D341Med (cell line): ENCODE data around the gene LRBA.
A peak's percentile ranks its signal among the peaks of the same experiment; 100 is the strongest.
"Not testable (repeated sequence)": the region's sequence is repeated elsewhere in the genome, so short reads cannot be mapped to it uniquely, and the experiment has no call there.

Experiments
- DNase-seq: peaks from one replicate; pipeline ENCODE4 v3.0.0; 2012; ENCODE audit warnings: low spot score

Gene LRBA

GRCh38 chr4:151015459-151016347 lies 619 bp upstream of the LRBA start:
- peak; percentile 97 for DNase-seq

GRCh38 chr4:151013944-151014343 lies 1.1 kb downstream of the LRBA start:
- DNase-seq = no peak

- no peak for DNase-seq
Measured at GRCh38 chr4:151013491-151013890, 1.6 kb downstream of the LRBA start.

- DNase-seq = no peak
Measured at GRCh38 chr4:151012820-151013219, 2.3 kb downstream of the LRBA start.

GRCh38 chr4:151012376-151012775 lies 2.7 kb downstream of the LRBA start:
- DNase-seq = no peak

- DNase-seq = no peak
Measured at GRCh38 chr4:151004222-151004621, 10.9 kb downstream of the LRBA start.

GRCh38 chr4:151000747-151001429 lies 14.2 kb downstream of the LRBA start:
- DNase-seq = peak; percentile 17

- no peak for DNase-seq
Measured at GRCh38 chr4:150999086-150999485, 16.0 kb downstream of the LRBA start.

- no peak for DNase-seq
Measured at GRCh38 chr4:150997141-150997540, 17.9 kb downstream of the LRBA start.

GRCh38 chr4:150994721-150995120 lies 20.4 kb downstream of the LRBA start:
- no peak for DNase-seq

GRCh38 chr4:150993577-150993976 lies 21.5 kb downstream of the LRBA start:
- not testable (repeated sequence) for DNase-seq

- no peak for DNase-seq
Measured at GRCh38 chr4:150990993-150991392, 24.1 kb downstream of the LRBA start.

- DNase-seq = no peak
Measured at GRCh38 chr4:150990250-150990649, 24.8 kb downstream of the LRBA start.

GRCh38 chr4:150988238-150988637 lies 26.8 kb downstream of the LRBA start:
- no peak for DNase-seq

GRCh38 chr4:150987204-150987603 lies 27.9 kb downstream of the LRBA start:
- DNase-seq = no peak

- DNase-seq = no peak
Measured at GRCh38 chr4:150986085-150986484, 29.0 kb downstream of the LRBA start.

GRCh38 chr4:150983851-150984250 lies 31.2 kb downstream of the LRBA start:
- no peak for DNase-seq

GRCh38 chr4:150982557-150983233 lies 32.4 kb downstream of the LRBA start:
- DNase-seq = no peak

- DNase-seq = no peak
Measured at GRCh38 chr4:150978738-150979575, 36.1 kb downstream of the LRBA start.

GRCh38 chr4:150976478-150977118 lies 38.5 kb downstream of the LRBA start:
- DNase-seq = no peak

GRCh38 chr4:150974750-150975149 lies 40.3 kb downstream of the LRBA start:
- DNase-seq = no peak
